ENCODE measurements around the gene POLRMT.

POLRMT gene

DNA sequence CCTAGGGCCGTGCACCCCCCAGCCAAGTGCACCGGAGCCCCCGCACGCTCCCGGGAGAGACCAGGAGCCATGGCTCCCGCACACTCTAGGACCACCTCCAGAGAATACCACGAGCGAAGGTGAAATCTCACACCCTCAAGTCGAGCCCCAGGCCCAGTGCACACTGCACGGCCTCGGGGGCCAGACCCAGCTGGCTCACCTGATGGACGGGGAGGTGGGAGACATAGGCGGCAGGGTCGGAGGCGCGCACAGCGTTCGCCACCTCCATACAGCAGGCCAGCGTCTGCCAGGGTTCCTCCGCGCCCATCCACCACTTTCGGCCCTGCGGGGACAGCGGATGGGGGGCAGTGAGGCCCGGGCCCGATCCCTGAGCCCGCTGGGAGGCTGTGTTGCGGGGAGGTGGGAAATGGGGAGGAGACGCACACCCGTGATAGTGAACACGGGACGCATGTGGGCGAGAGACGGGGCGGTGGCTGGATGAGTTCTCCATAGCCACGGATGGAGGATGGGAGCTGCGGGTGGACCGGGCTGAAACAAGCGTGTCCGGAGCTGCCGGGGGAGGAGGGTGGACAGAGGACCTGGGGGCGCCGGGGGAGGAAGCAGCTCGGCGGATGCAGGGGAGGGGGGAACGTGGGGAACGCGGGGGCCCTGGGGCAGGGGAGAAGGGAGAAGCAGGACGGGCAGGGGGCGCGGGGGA, 13.0 kb downstream of the POLRMT start:
- Histone ChIP-seq H3K27ac (ENCODE audit: insufficient read depth in 1 of 2, low read depth in 1 of 2, low read length in 2 of 2, poor library complexity in 1 of 2, severe bottlenecking in 2 of 2) (no peak overlapping the region), H3K4me3 (ENCODE audit: control insufficient read depth in 1 of 7, extremely low read depth in 1 of 7, insufficient read depth in 4 of 7, low read depth in 2 of 7, low read length in 6 of 7) (no peak overlapping the region), H3K27me3 (replicated peaks in 2 of 5; ENCODE audit: control insufficient read depth in 4 of 5, insufficient read depth in 5 of 5, low read length in 4 of 5) (peaks cover 0 to 4% (median 0%) of the 10 kb centered on the region in 5 experiments), H3K4me1 (ENCODE audit: control extremely low read depth in 1 of 4, control insufficient read depth in 4 of 4, insufficient read depth in 4 of 4, low read length in 3 of 4) (peaks cover 0 to 4% (median 2%) of the 10 kb centered on the region in 4 experiments), H3K9me3 (ENCODE audit: control extremely low read depth in 1 of 5, control insufficient read depth in 4 of 5, insufficient read depth in 2 of 5, low read depth in 1 of 5, low read length in 4 of 5) (no peaks in the 10 kb centered on the region), H3K36me3 (ENCODE audit: control insufficient read depth in 4 of 4, insufficient read depth in 4 of 4, low read length in 3 of 4) (peaks cover 3 to 73% (median 38%) of the 10 kb centered on the region in 4 experiments)
- DNase-seq = no peak
- ChIA-PET CTCF (no interaction called here), POLR2A (no interaction called here)
- WGBS (ENCODE audit: insufficient coverage) = 97% methylated on average over 35 of the region's 51 CpGs

DNA sequence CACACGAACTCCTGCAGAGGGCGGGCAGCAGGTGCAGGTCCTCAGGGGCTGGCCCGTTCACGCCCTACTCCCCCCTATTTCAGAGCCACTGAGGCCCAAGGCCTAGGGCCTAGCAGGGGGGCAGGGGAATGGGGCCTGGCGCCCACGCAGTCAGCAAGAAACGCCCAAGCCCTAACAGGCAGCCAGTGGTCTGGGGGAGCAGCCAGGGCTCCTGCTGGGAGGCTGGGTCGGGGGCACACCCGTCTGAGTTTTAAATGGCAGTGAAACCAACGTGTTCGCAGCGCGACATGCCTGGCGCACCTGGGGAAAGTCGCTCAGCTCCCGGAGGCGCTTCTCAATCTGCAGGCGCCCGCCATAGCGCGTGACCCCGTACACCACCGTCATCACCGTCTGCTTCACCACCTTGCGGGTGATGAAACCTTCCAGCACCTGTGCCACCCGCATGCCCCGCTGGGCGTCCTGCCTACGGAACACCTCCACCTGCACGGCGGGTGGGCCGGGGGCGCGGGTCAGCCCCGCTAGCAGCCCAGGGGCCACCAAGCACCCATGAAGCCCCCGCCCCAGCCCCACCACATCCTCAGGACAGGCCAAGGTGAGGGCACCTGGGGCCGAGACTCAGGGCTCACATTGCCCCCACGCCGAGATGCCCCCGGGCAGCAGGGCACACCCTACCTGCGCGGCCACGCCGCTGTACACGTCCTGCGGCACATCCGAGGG, 13.9 kb downstream of the POLRMT start:
- Histone ChIP-seq H3K4me1 (ENCODE audit: control extremely low read depth in 1 of 4, control insufficient read depth in 4 of 4, insufficient read depth in 4 of 4, low read length in 3 of 4) (peaks cover 0 to 4% (median 2%) of the 10 kb centered on the region in 4 experiments), H3K27ac (ENCODE audit: insufficient read depth in 1 of 2, low read depth in 1 of 2, low read length in 2 of 2, poor library complexity in 1 of 2, severe bottlenecking in 2 of 2) (no peak overlapping the region), H3K9me3 (ENCODE audit: control extremely low read depth in 1 of 5, control insufficient read depth in 4 of 5, insufficient read depth in 2 of 5, low read depth in 1 of 5, low read length in 4 of 5) (no peaks in the 10 kb centered on the region), H3K4me3 (ENCODE audit: control insufficient read depth in 1 of 7, extremely low read depth in 1 of 7, insufficient read depth in 4 of 7, low read depth in 2 of 7, low read length in 6 of 7) (no peak overlapping the region), H3K36me3 (ENCODE audit: control insufficient read depth in 4 of 4, insufficient read depth in 4 of 4, low read length in 3 of 4) (peaks cover 3 to 64% (median 35%) of the 10 kb centered on the region in 4 experiments), H3K27me3 (replicated peaks in 2 of 5; ENCODE audit: control insufficient read depth in 4 of 5, insufficient read depth in 5 of 5, low read length in 4 of 5) (peaks cover 0 to 10% (median 0%) of the 10 kb centered on the region in 5 experiments)
- ChIA-PET POLR2A (no interaction called here), CTCF (no interaction called here)
- WGBS (ENCODE audit: insufficient coverage) = 97% methylated on average over 40 of the region's 47 CpGs
- DNase-seq = no peak

DNA sequence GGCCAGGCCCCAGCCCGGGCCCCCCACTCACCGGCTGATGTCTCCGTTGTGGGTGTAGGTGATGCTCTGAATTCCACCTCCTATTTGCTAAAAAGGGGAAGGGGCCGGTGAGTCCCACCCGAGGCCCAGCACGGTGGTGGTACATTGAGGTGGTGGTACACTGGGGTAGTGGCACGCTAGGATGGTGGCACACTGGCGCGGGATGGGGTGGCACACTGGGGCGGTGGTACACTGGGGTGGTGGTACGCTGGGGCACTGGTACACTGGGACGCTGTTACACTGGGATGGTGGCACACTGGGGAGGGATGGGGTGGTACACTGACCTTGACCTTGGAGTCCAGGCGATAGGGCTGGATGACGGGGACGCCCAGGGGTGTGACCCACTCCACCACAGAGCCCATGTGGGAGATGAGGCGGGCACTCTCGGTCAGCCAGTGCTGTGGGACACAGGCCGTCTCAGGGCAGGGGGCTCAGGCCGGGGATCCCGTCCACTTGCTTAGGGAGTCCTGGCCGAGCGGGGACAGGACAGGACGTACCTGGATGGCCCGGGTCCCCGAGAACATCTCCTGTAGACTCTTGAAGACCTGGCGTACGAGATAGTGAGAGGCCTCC, 14.6 kb downstream of the POLRMT start:
- peaks cover 3 to 59% (median 30%) of the 10 kb centered on the region in 4 experiments for H3K36me3 ChIP-seq (ENCODE audit: control insufficient read depth in 4 of 4, insufficient read depth in 4 of 4, low read length in 3 of 4)
- H3K4me3 ChIP-seq (ENCODE audit: control insufficient read depth in 1 of 7, extremely low read depth in 1 of 7, insufficient read depth in 4 of 7, low read depth in 2 of 7, low read length in 6 of 7) = no peak overlapping the region
- H3K9me3 ChIP-seq (ENCODE audit: control extremely low read depth in 1 of 5, control insufficient read depth in 4 of 5, insufficient read depth in 2 of 5, low read depth in 1 of 5, low read length in 4 of 5) = no peaks in the 10 kb centered on the region
- peaks cover 0 to 15% (median 0%) of the 10 kb centered on the region in 5 experiments for H3K27me3 ChIP-seq (replicated peaks in 2 of 5; ENCODE audit: control insufficient read depth in 4 of 5, insufficient read depth in 5 of 5, low read length in 4 of 5)
- WGBS (ENCODE audit: insufficient coverage) = 96% methylated on average over 25 of the region's 27 CpGs
- H3K4me1 ChIP-seq (ENCODE audit: control extremely low read depth in 1 of 4, control insufficient read depth in 4 of 4, insufficient read depth in 4 of 4, low read length in 3 of 4) = peaks cover 0 to 4% (median 2%) of the 10 kb centered on the region in 4 experiments
- no peak for DNase-seq
- ChIA-PET CTCF (interaction anchor here (1.2 kb wide), 1 partner anchor 8 kb away, joined by 7 read pairs; no protein-coding TSS in a partner anchor), POLR2A (no interaction called here)
- H3K27ac ChIP-seq (ENCODE audit: insufficient read depth in 1 of 2, low read depth in 1 of 2, low read length in 2 of 2, poor library complexity in 1 of 2, severe bottlenecking in 2 of 2) = no peak overlapping the region

DNA sequence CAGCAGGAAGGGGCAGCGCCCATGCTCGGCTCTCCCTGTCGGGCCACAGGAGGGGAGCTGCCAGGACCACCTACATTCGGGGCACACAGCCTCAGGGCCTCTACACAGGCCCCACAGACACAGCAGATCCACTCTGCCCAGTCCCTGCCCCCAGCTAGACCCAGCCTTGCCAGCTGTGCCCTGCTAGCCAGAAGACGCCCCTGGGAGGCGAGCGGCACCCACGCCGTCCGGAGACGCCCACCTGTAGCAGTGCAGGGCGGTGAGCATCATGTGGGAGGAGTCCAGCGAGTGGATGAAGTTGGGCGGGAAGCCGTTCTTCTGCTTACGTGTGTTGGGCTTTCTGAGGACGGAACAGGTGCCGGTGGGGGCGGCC, 15.1 kb downstream of the POLRMT start:
- H3K27ac ChIP-seq (ENCODE audit: insufficient read depth in 1 of 2, low read depth in 1 of 2, low read length in 2 of 2, poor library complexity in 1 of 2, severe bottlenecking in 2 of 2) = no peak overlapping the region
- POLR2A ChIA-PET = no interaction called here
- H3K4me1 ChIP-seq (ENCODE audit: control extremely low read depth in 1 of 4, control insufficient read depth in 4 of 4, insufficient read depth in 4 of 4, low read length in 3 of 4) = peaks cover 0 to 4% (median 2%) of the 10 kb centered on the region in 4 experiments
- CTCF ChIA-PET = interaction anchor here (1.2 kb wide), 1 partner anchor 9 kb away, joined by 7 read pairs; no protein-coding TSS in a partner anchor
- no peak for DNase-seq
- peaks cover 3 to 54% (median 28%) of the 10 kb centered on the region in 4 experiments for H3K36me3 ChIP-seq (ENCODE audit: control insufficient read depth in 4 of 4, insufficient read depth in 4 of 4, low read length in 3 of 4)
- WGBS (ENCODE audit: insufficient coverage) = 95% methylated on average over 13 of the region's 19 CpGs
- no peaks in the 10 kb centered on the region for H3K9me3 ChIP-seq (ENCODE audit: control extremely low read depth in 1 of 5, control insufficient read depth in 4 of 5, insufficient read depth in 2 of 5, low read depth in 1 of 5, low read length in 4 of 5)
- H3K27me3 ChIP-seq (replicated peaks in 2 of 5; ENCODE audit: control insufficient read depth in 4 of 5, insufficient read depth in 5 of 5, low read length in 4 of 5) = peaks cover 0 to 15% (median 0%) of the 10 kb centered on the region in 5 experiments
- H3K4me3 ChIP-seq (ENCODE audit: control insufficient read depth in 1 of 7, extremely low read depth in 1 of 7, insufficient read depth in 4 of 7, low read depth in 2 of 7, low read length in 6 of 7) = no peak overlapping the region

DNA sequence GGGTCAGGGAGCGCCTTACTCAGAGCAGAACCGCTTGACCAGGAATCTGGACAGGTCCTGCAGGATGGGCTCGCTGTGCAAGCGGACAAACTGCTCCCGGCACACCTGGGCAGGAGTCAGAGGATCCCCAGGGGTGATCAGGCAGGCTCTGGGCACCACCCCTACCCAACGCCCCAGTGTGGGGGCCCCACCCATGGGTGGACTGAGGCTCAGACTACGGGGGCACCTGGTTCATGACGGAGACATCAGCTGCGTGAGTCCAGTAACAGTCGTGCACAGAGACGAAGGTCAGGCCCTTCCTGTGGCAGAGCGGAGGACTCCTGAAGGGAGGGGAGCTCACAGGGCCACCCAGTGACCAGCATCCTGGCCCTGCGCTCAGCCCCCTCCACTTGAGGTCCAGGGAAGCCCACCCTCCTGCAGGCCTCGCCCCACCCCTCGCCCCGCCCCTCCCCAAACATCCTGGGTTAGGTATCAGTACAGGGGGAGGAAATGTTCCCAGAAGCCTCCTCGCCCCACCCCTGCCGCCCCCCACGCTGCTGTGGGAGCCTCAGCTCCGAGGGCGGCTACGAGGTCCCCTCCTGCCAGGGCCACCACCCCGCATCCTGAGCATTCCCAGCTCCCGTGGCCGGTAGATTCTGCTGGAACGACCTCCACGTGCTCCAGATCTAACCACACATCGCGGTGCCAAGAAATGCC, 15.6 kb downstream of the POLRMT start:
- Histone ChIP-seq H3K4me3 (ENCODE audit: control insufficient read depth in 1 of 7, extremely low read depth in 1 of 7, insufficient read depth in 4 of 7, low read depth in 2 of 7, low read length in 6 of 7) (no peak overlapping the region), H3K27ac (ENCODE audit: insufficient read depth in 1 of 2, low read depth in 1 of 2, low read length in 2 of 2, poor library complexity in 1 of 2, severe bottlenecking in 2 of 2) (no peak overlapping the region), H3K4me1 (ENCODE audit: control extremely low read depth in 1 of 4, control insufficient read depth in 4 of 4, insufficient read depth in 4 of 4, low read length in 3 of 4) (peaks cover 0 to 4% (median 2%) of the 10 kb centered on the region in 4 experiments), H3K36me3 (ENCODE audit: control insufficient read depth in 4 of 4, insufficient read depth in 4 of 4, low read length in 3 of 4) (peaks cover 3 to 49% (median 25%) of the 10 kb centered on the region in 4 experiments), H3K27me3 (replicated peaks in 2 of 5; ENCODE audit: control insufficient read depth in 4 of 5, insufficient read depth in 5 of 5, low read length in 4 of 5) (peaks cover 0 to 15% (median 0%) of the 10 kb centered on the region in 5 experiments), H3K9me3 (ENCODE audit: control extremely low read depth in 1 of 5, control insufficient read depth in 4 of 5, insufficient read depth in 2 of 5, low read depth in 1 of 5, low read length in 4 of 5) (no peaks in the 10 kb centered on the region)
- 93% methylated on average over 24 of the region's 29 CpGs for WGBS (ENCODE audit: insufficient coverage)
- no peak for DNase-seq
- POLR2A ChIA-PET = no interaction called here
- CTCF ChIA-PET = interaction anchor here (1.2 kb wide), 1 partner anchor 9 kb away, joined by 7 read pairs; no protein-coding TSS in a partner anchor

DNA sequence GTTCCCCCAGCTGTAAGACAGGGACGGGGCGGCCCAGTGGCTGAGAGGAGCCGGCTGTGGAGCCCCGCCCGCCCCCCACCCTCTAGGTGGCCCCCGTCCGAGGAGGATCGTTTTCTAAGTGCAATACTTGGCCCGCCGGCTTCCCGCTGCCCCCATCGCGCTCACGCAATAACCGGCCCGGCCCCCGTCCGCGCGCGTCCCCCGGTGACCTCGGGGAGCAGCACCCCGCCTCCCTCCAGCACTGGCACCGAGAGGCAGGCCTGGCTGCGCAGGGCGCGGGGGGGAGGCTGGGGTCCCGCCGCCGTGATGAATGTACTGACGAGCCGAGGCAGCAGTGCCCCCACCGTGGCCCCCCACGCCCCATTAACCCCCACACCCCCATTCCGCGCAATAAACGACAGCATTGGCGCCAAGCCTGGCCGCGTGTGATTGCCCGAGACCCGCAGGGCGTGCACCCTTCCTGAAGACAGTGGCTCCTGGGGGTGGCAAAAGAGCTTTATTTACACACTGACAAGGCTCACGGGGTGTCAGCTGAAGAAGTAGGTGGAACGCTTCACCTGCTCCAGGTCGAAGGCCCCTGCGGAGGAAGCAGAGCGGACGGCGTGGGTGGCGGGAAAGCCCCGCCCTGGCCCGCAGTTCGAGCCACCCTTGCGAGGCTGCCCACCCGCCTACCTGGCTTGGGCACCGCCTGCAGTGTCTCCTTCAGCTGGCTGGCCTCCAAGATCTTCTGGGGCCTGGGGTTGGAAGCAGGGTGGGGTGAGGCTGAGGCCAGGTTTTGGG, 16.4 kb downstream of the POLRMT start:
- no peak overlapping the region for H3K27ac ChIP-seq (ENCODE audit: insufficient read depth in 1 of 2, low read depth in 1 of 2, low read length in 2 of 2, poor library complexity in 1 of 2, severe bottlenecking in 2 of 2)
- 96% methylated on average over 29 of the region's 58 CpGs for WGBS (ENCODE audit: insufficient coverage)
- no peaks in the 10 kb centered on the region for H3K9me3 ChIP-seq (ENCODE audit: control extremely low read depth in 1 of 5, control insufficient read depth in 4 of 5, insufficient read depth in 2 of 5, low read depth in 1 of 5, low read length in 4 of 5)
- H3K36me3 ChIP-seq (ENCODE audit: control insufficient read depth in 4 of 4, insufficient read depth in 4 of 4, low read length in 3 of 4) = peaks cover 3 to 43% (median 21%) of the 10 kb centered on the region in 4 experiments
- CTCF ChIA-PET = no interaction called here
- no peak for DNase-seq
- no peak overlapping the region for H3K4me3 ChIP-seq (ENCODE audit: control insufficient read depth in 1 of 7, extremely low read depth in 1 of 7, insufficient read depth in 4 of 7, low read depth in 2 of 7, low read length in 6 of 7)
- peaks cover 0 to 4% (median 2%) of the 10 kb centered on the region in 4 experiments for H3K4me1 ChIP-seq (ENCODE audit: control extremely low read depth in 1 of 4, control insufficient read depth in 4 of 4, insufficient read depth in 4 of 4, low read length in 3 of 4)
- POLR2A ChIA-PET = no interaction called here
- peaks cover 0 to 15% (median 0%) of the 10 kb centered on the region in 5 experiments for H3K27me3 ChIP-seq (replicated peaks in 2 of 5; ENCODE audit: control insufficient read depth in 4 of 5, insufficient read depth in 5 of 5, low read length in 4 of 5)
